OCI-LY1 (cell line): ENCODE data around the gene CCDC51.
A peak's percentile ranks its signal among the peaks of the same experiment; 100 is the strongest.

Experiments
- H2AFZ ChIP-seq: fragments of 200-600 bp; sonication (generic), shearing (Covaris generic); 2 replicates; pipeline ENCODE4 v1.6.0; 2014; ENCODE audit warnings: antibody characterized with exemption, mild to moderate bottlenecking, low read length
- H3F3A ChIP-seq: fragments of 200-600 bp; sonication (generic), shearing (Covaris generic); 2 replicates; pipeline ENCODE4 v1.6.0; 2014; ENCODE audit warnings: mild to moderate bottlenecking, antibody characterized with exemption, low read length, moderate library complexity; ENCODE audit not compliant: insufficient read depth
- H3K27ac ChIP-seq: fragments of 200-600 bp; sonication (generic); 2 replicates; pipeline ENCODE4 v1.5.1; 2014; ENCODE audit warnings: low read length, mixed run types, mild to moderate bottlenecking, low read depth; ENCODE audit not compliant: poor library complexity, severe bottlenecking
- H3K27me3 ChIP-seq: fragments of 200-600 bp; sonication (generic); 2 replicates; pipeline ENCODE4 v1.6.0; 2014; ENCODE audit warnings: antibody characterized with exemption, mild to moderate bottlenecking, low read length, moderate library complexity; ENCODE audit not compliant: insufficient read depth
- H3K36me3 ChIP-seq: fragments of 200-600 bp; sonication (generic); 2 replicates; pipeline ENCODE4 v1.6.1; 2014; ENCODE audit warnings: mild to moderate bottlenecking, antibody characterized with exemption, low read length, moderate library complexity, mixed read lengths; ENCODE audit not compliant: insufficient read depth
- H3K4me1 ChIP-seq: fragments of 200-600 bp; sonication (generic); 2 replicates; pipeline ENCODE4 v1.5.1; 2014; ENCODE audit warnings: mild to moderate bottlenecking, low read length, moderate library complexity; ENCODE audit not compliant: insufficient read depth, severe bottlenecking
- H3K4me2 ChIP-seq: fragments of 200-600 bp; sonication (generic), shearing (Covaris generic); 2 replicates; pipeline ENCODE4 v1.6.1; 2014; ENCODE audit warnings: low read length
- H3K4me3 ChIP-seq: fragments of 200-600 bp; sonication (generic); 2 replicates; pipeline ENCODE4 v1.5.1; 2014; ENCODE audit warnings: low read length, low read depth, mild to moderate bottlenecking, mixed read lengths; ENCODE audit not compliant: poor library complexity, severe bottlenecking
- H3K79me2 ChIP-seq: fragments of 200-600 bp; shearing (Covaris generic); 2 replicates; pipeline ENCODE4 v1.6.1; 2016; ENCODE audit warnings: mixed run types, low read length, mixed read lengths; ENCODE audit not compliant: insufficient read depth
- H3K9ac ChIP-seq: fragments of 200-600 bp; sonication (generic), shearing (Covaris generic); 2 replicates; pipeline ENCODE4 v1.6.1; 2014; ENCODE audit warnings: mild to moderate bottlenecking, low read length, mixed read lengths
- H3K9me2 ChIP-seq: fragments of 200-600 bp; sonication (generic), shearing (Covaris generic); 2 replicates; pipeline ENCODE4 v1.6.1; 2014; ENCODE audit warnings: low read depth, mild to moderate bottlenecking, low read length, mixed read lengths
- H3K9me3 ChIP-seq: fragments of 200-600 bp; shearing (Covaris generic); 2 replicates; pipeline ENCODE4 v1.6.1; 2014; ENCODE audit warnings: low read length, mixed read lengths
- H4K20me1 ChIP-seq: fragments of 200-600 bp; sonication (generic), shearing (Covaris generic); 2 replicates; pipeline ENCODE4 v1.6.0; 2016; ENCODE audit warnings: mild to moderate bottlenecking, low read length; ENCODE audit not compliant: insufficient read depth
- EZH2 ChIP-seq: fragments of 200-600 bp; sonication (generic), shearing (Covaris generic); IDR thresholded peaks from 2 replicates; pipeline ENCODE4 v1.8.0; 2017; ENCODE audit warnings: borderline replicate concordance, mixed run types, mild to moderate bottlenecking, antibody characterized with exemption, low read length, moderate library complexity, mixed read lengths
- TF ChIP-seq, protein P1 (sequence below): fragments of 200-600 bp; sonication (generic), shearing (Covaris generic); IDR thresholded peaks from 2 replicates; pipeline ENCODE4 v1.5.1; 2017; ENCODE audit warnings: mild to moderate bottlenecking, antibody characterized with exemption, low read length, moderate library complexity, mixed read lengths

CCDC51 gene

GRCh38 chr3:48422681-48423080 lies 17.2 kb downstream of the CCDC51 start:
- Histone ChIP-seq H3K9ac (no peak overlapping the region), H3K27me3 (no peaks in the 10 kb centered on the region; the same call in 1 of the 2 replicates), H4K20me1 (no peaks in the 10 kb centered on the region), H3K4me1 (no peaks in the 10 kb centered on the region), H3K79me2 (no peaks in the 10 kb centered on the region), H3K9me2 (no peaks in the 10 kb centered on the region), H3K9me3 (no peaks in the 10 kb centered on the region), H3F3A (no peaks in the 10 kb centered on the region), H3K4me2 (no peak overlapping the region), H3K36me3 (no peaks in the 10 kb centered on the region), H3K27ac (no peak overlapping the region), H2AFZ (no peak overlapping the region), H3K4me3 (no peak overlapping the region)
- TF ChIP-seq, protein P1, sequence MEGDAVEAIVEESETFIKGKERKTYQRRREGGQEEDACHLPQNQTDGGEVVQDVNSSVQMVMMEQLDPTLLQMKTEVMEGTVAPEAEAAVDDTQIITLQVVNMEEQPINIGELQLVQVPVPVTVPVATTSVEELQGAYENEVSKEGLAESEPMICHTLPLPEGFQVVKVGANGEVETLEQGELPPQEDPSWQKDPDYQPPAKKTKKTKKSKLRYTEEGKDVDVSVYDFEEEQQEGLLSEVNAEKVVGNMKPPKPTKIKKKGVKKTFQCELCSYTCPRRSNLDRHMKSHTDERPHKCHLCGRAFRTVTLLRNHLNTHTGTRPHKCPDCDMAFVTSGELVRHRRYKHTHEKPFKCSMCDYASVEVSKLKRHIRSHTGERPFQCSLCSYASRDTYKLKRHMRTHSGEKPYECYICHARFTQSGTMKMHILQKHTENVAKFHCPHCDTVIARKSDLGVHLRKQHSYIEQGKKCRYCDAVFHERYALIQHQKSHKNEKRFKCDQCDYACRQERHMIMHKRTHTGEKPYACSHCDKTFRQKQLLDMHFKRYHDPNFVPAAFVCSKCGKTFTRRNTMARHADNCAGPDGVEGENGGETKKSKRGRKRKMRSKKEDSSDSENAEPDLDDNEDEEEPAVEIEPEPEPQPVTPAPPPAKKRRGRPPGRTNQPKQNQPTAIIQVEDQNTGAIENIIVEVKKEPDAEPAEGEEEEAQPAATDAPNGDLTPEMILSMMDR: no peak
- no peak for TF ChIP-seq EZH2

DNA sequence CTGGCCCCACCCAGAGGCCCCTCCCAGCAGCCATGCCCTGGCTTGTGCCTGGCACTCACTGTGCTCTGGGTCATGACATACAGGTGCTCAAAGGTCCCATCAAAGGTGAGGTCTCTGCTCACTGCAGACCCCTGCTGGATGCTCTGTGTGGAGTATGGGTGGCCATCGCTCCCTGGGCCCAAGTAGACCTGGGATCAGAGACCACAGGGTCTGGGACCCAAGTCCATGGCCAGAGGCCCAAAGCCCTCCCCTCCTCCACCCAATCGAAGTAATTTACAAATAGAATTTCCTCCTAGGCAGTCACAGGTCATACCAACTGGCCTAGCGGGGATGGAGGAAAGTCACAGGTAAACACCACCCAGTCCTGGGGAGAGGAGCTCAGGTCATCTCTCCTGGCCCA lies 17.6 kb downstream of the CCDC51 start:
- Histone ChIP-seq H3K27ac (no peak overlapping the region), H3K4me3 (no peak overlapping the region), H3K36me3 (no peaks in the 10 kb centered on the region), H2AFZ (no peak overlapping the region), H3K4me1 (no peaks in the 10 kb centered on the region), H3K9me3 (no peaks in the 10 kb centered on the region), H3K27me3 (no peaks in the 10 kb centered on the region; the same call in 1 of the 2 replicates), H3K4me2 (no peak overlapping the region), H3K9ac (no peak overlapping the region), H3K9me2 (no peaks in the 10 kb centered on the region), H4K20me1 (no peaks in the 10 kb centered on the region), H3K79me2 (no peaks in the 10 kb centered on the region), H3F3A (no peaks in the 10 kb centered on the region)
- TF ChIP-seq, protein P1: peak; percentile 26; the same call in 1 of the 2 replicates
- no peak for TF ChIP-seq EZH2

GRCh38 chr3:48420561-48420960 lies 19.4 kb downstream of the CCDC51 start:
- Histone ChIP-seq H3K79me2 (no peaks in the 10 kb centered on the region), H3K27me3 (peaks cover 6% of the 10 kb centered on the region), H4K20me1 (no peaks in the 10 kb centered on the region), H3K4me2 (no peak overlapping the region), H3F3A (no peaks in the 10 kb centered on the region), H3K9ac (no peak overlapping the region), H3K4me3 (no peak overlapping the region), H3K4me1 (no peaks in the 10 kb centered on the region), H3K9me3 (no peaks in the 10 kb centered on the region), H3K9me2 (no peaks in the 10 kb centered on the region), H2AFZ (no peak overlapping the region), H3K36me3 (no peaks in the 10 kb centered on the region), H3K27ac (no peak overlapping the region)
- TF ChIP-seq, protein P1: no peak
- no peak for TF ChIP-seq EZH2
